Measurements from ENCODE around the gene CDK14.
"Not testable (repeated sequence)": the region's sequence is repeated elsewhere in the genome, so short reads cannot be mapped to it uniquely, and the experiment has no call there.

The CDK14 gene

DNA sequence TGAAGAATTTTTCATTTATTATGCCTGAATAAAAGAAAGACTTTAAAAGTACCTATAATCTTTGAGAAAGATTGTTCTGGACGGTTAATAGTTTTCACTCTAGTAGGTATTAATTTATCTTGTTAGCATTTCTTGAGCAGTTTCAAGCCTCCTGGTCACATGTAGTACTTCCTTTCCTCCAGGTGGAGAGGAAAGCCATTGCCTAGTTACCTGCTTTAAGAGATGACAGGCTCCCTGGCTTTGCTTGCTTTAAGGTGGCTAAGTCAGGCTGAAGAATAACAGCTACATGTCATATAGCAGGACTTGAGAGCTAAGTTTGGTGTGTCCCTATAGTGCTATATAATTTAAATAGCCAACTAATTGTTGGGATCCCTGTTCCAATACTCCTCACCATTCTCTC is 160.2 kb downstream of the CDK14 start:
- no peak for DNase-seq (ENCODE audit: low read depth in 2 of 2)

DNA sequence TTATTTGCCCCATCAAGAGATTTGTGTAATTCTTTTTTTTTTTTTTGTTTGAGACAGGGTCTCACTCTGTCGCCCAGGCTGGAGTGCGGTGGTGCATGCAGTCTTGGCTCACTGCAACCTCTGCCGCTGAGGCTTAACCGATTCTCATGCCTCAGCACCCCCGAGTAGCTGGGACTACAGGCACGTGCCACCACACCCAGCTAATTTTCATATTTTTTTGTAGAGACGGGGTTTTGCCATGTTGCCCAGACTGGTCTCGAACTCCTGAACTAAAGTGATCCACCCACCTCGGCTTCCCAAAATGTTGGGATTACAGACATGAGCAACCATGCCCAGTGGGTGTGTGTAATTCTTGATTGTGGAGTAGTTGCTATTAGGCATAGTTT is 161.4 kb downstream of the CDK14 start:
- DNase-seq (ENCODE audit: low read depth in 2 of 2): not testable (repeated sequence)

DNA sequence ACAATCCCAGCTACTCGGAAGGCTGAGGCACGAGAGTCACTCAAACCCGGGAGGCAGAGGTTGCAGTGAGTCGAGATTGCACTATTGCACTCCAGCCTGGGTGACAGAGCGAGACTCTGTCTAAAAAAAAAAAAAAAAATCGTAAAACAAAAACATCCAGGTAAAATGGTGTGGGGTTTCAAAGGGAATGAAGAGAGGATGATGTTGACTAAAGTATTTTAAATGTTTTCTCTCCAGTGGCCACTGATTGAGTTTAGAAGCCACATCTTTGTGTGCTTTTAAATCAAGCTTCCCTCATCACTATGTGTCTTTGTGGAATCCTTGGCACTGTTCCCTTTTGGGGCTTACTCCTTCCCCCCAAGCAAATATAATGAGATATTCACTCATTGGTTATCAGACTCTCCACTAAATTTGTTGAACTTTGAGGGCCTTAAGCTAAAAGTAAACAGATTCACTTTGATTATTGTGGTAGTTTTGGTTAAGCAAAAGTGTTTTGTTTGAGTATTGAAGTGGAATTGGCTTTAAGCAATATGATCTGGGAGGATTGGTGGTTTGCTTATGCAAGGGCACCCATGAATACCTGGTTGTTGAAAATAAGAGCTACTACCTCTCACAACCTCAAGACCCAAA is 162.9 kb downstream of the CDK14 start:
- no peak for DNase-seq (ENCODE audit: low read depth in 2 of 2)

DNA sequence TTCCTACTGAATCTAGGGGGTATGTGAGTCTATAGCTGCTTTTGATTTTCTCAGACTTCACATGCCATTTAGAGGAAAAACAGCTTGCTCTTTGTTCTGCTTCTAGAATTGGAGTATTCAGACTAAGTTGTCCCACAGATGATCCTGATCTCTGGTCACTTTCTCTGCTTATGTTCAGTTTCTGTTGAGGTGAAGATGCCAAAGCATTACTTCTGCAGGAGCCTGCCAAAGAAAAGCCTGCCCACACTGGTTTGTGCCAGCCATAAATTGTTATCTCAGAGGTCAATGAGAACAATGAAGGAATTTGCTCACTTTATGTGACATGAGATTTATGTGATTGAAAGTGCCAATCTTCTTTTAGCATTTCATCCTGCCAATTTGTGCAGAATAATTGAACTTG is 163.6 kb downstream of the CDK14 start:
- no peak for DNase-seq (ENCODE audit: low read depth in 2 of 2)

DNA sequence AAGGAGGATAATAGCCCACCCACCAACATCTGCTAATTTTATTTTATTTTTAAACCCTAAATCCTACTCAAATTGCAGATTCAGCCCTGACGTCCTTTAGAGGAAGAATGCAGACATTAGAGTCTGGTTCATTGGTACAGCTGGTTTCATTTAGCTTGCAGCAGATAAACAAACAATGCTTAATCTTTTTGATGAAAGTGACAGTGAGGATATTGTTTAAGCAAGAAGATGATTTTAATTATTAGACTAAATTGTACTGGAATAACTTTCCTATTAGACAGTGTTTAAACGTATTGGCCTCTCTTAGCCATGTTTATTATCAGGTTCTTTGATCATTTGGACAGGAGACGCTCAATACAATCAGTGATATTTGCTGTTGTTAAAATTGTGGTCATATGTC is 164.8 kb downstream of the CDK14 start:
- no peak for DNase-seq (ENCODE audit: low read depth in 2 of 2)

DNA sequence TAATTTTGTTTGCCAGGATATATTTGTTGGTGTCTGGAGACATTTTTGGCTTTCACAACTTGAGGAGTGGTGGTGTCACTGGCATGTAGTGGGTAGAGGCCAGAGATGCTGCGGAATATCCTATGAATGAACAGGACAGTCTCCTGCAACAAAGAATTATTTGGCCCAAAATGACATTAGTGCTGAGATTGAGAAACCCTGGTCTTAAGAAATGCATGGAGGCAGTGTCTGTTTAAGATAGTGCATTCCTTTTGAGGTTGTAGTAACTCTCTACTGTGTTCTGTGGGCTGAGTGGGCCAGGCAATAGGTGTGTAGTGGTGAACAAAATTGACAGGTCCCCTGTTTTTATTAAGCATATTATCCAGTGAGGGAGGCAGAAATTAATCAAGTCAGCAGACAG is 165.5 kb downstream of the CDK14 start:
- no peak for DNase-seq (ENCODE audit: low read depth in 2 of 2)

DNA sequence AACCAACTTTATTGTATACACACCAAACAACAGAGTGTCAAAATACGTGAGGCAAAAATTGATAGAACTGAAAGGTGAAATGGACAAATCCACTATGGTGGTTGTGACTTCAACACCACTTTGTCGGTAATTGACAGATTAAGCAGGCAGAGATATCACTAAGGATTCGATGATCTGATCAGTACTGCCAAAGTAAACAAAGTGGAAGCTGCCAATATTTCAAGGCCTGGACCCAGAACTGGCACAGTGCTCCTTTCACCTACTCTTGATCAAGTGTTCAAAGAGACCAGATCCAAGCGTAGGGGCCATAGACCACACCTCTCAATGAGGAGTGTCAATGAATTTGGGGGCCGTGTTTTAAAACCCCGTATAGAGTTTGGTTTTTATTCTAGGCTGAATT is 167.0 kb downstream of the CDK14 start:
- no peak for DNase-seq (ENCODE audit: low read depth in 2 of 2)

DNA sequence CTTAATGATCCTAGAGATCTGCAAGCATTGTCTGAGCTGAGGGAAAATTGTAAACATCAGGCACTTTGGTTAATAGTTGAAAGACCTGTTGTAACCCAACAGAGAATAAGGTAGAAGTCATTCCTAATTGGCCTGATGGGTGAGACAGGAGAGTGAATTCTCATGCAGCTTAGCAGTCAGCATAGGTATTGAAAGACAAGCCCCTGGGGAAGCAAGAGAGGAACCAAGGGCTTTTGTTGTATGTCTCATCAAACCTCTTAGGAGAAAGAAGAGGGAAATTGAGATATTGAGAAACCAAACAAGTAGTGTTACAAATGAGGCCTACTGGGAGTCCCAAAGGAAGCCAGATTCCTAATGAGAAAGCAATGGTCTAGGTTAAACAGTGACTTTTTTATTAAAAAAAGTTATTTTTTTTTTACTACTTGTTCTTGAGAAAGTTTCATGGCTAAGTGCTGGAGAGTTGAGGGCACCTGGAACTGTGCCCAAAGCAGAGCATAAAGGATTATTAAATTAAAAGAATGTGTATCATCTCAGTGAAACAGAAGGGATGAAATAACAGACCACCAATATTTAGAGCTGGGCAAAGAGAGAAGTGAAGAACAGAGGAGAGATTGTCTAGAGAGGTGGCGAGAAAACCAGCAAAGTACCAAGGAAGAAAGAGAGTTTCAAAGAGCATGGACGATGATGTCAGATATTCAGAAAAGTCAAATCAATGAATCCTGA is 168.9 kb downstream of the CDK14 start:
- DNase-seq (ENCODE audit: low read depth in 2 of 2): no peak

DNA sequence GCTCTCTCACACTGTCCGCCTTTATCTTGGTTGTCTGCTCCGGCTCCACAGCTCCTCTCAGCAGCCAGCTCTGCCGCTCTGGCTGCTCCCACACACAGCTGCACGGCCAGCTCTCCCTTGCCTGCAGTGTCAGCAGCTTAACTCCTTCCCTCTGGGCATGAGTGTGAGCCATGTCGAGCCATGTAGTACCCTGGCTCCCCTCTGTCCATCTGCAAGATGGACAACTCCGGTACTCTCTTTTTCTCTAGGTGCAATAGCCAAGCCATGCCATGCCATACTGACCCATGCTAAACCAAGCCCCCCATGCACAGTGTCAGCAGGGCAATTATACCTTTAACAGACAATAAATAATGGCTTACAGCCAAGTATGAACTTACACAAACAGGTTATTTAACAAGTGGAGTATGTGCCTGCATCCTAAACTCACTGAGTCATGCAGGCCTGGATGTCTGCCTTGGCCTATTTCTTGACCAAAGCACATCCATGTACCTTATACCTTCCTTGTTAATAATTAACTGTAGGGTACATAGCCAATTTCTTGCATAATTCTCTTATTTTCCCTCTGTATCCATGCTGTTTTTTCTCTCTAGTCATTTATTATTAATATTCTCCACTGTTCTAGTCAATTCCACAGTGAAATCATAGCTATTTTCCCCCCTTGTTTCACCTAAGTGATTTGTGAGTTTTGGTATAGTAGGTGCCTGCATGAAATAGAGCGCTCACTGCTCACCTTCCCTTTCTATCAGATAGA is 170.9 kb downstream of the CDK14 start:
- no peak for DNase-seq (ENCODE audit: low read depth in 2 of 2)

DNA sequence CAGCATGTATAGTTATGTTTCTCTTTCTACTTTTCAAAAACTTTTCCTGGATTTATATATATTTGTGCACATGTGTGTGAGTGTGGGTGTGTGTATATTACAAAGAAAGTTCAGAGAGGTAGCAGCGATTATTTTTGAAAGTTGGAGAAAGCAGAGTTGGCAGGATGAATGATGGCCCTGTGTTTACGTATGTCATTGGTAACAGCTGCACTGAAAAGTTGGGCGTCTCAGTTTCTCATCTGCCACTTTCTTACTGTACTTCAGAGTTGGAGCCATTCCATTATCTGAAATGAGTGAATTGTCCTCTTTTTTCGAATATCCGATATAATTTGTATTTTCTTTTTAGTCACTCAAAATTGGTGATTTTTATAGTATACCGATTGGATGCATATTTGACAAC is 172.2 kb downstream of the CDK14 start:
- no peak for DNase-seq (ENCODE audit: low read depth in 2 of 2)

DNA sequence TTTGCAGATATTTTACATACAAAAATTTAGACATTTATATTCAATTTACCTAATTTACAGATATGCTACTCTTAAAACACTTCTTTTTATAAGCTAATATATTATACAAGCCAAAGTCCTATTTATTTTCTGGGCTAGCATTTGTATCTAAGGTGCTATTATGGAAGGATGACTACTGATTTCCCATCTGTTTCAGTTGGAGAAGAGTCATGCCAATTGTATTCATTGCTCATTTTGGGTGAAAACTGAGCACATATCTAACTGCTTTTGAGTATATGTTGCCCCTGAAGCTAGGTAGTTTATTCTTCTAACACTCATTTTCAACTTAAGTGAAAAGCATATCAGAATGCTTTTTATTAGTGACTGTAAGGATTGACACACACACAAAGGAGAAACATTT is 172.9 kb downstream of the CDK14 start:
- DNase-seq (ENCODE audit: low read depth in 2 of 2): no peak

DNA sequence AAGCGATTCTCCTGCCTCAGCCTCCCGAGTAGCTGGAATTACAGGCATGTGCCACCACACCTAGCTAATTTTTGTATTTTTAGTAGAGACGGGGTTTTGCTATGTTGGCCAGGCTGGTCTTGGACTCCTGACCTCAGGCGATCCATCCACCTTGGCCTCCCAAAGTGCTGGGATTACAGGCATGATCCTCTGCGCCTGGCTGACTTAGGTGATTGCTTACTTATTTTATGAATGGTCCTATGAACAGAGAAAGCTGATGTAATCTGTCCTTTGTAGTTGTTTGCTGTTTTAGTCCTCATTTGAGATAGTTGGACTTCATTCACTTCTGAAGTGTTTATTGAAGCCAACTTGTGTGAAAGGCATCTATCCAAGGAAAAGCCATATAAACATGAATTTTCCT is 173.4 kb downstream of the CDK14 start:
- DNase-seq (ENCODE audit: low read depth in 2 of 2): not testable (repeated sequence)

DNA sequence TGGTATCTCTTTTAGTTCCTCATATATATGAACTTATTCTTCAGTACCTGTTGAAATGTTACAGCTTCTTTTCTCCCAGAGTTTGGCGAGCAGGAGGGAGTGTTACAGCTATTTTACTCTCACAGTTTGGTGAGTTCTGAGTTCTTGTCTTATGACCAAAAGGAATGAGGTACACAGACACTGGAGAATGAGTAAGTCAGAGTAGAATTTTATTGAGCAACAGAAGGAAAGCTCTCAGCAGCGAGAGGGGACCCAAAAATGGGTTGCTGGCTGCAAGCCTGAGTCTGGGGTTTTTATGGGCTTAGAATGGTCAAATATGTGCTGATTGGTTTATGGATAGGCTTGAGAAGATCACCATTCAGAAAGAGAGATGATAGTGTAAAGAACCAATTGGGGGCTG is 175.2 kb downstream of the CDK14 start:
- no peak for DNase-seq (ENCODE audit: low read depth in 2 of 2)

DNA sequence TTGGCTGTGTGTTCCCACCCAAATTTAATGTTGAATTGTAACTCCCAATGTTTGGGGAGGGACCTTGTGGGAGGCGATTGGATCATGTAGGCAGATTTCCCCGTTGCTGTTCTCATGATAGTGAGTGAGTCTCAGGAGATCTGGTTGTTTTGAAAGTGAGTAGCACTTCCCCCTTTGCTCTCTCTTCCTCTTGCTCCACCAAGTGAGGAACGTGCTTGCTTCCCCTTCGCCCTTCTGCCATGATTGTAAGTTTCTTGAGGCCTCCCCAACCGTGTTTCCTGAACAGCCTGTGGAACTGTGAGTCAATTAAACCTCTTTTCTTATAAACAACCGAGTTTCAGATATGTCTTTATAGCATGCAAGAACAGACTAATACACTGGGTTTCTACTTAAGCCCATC is 176.3 kb downstream of the CDK14 start:
- DNase-seq (ENCODE audit: low read depth in 2 of 2): no peak

DNA sequence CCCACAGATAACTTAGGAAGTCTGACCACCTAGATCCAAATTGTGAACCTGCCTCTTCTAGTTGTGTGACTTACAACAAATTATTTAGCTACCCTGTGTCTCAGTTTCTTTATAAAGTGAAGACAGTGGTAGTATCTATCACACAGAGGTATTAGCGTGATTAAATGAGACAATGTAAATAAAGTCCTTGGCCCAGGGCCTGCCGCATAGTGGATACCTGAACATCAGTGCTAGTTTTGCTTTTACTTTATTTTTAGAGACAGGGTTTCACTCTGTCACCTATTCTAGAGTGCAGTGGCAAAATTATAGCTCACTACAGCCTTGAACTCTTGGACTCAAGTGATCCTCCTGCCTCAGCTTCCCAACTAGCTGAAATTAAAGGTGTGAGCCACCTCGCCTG is 177.1 kb downstream of the CDK14 start:
- DNase-seq (ENCODE audit: low read depth in 2 of 2): no peak

DNA sequence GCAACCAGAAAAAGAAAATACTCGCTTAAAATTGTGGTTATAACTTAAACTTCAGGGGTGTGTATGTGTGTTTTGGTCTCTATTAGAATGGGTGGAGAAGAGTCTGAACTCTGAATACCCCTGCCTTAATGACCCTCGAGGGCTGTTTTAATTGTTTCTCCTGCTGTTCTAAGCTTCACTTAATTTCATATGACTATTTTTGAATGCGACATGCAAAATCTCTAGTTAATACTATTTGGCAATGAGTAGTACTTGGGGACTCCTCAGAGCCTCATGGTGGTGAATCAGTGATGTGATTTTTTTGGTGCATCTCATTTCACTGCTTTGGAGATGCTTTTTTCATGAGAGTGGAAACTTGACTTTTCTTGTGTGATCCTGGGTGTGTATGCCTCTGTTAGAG is 178.6 kb downstream of the CDK14 start:
- no peak for DNase-seq (ENCODE audit: low read depth in 2 of 2)

DNA sequence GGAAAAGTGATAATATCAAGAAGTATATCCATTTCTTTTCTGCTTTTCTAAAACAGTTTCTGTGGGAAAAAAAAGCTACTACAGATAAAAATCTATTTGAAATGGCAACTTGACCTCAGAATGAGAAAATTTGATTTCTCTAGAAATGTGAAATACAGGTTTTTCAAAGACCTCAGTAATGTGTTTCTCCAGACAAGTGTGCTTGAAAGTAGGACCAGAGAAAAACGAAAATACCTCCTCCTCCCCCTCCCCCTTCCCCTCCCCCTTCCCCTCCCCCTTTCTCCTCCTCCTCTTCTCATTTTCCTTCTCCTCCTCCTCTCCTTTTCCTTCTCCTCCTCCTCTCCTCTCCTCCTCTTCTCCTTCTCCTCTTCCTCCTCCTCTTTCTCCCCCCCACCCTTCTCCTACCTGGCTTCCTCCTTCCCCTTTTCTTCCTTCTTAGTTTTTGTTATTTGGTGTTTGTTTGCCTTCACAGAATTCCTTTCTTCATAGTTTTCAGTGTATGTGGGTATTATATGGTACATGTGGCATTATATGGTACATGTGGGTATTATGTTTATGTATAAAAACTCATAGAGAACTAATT is 179.4 kb downstream of the CDK14 start:
- no peak for DNase-seq (ENCODE audit: low read depth in 2 of 2)

DNA sequence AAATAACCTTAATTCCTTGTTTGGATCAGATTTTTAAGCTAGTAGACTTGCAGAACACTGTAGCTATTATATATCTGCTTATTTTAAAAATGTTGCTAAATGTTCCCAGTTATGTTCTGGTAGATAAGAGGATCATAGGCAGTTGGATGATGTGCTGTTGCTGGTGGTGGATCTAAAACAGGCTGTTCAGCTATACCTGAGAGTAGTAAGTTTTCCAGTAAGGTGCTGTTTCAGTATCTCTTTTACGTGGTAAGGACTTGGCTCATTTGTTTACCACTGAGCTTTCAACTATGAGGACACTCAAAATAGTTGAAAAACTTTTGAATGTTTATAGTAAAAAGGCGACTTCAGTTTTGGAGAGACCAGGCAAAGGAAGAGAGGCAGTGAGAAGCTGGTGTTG is 180.9 kb downstream of the CDK14 start:
- DNase-seq (ENCODE audit: low read depth in 2 of 2): no peak

DNA sequence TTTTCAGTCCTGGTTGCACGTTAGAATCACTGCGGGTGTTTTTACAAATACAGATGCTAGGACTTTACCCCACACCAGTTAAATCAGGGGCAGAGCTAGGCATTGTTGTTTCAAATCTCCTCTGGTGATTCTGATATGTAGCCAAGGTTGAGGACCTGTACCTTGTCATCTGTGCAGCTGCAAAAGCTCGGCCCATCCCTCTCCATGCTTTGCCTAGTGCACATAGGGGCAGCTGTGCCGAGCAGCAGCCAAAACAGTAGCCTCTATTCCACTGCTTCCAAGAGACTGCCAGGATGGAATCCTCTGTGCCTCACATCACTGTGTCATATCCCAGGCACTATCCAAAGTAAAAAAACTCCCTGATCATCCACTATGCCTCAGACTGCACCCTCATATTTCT is 181.3 kb downstream of the CDK14 start:
- DNase-seq (ENCODE audit: low read depth in 2 of 2): no peak

DNA sequence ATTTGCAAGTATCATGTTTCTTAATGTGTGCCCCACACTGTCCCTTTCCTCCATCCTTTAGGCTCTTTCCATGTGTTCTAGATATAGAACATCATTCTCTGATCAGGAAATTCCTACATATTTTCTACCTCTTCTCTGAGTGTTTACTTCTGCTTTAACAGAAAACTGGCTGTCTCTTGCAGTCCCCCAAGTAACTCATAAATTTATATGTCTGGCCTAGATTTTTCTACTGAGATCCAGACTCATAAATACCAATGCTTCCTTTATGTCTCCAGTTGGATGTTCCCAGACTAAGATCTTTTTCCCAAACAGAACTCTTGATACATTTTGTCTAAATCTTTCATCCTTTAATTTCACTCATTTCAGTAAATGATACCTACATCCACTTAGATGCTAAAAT is 181.8 kb downstream of the CDK14 start:
- no peak for DNase-seq (ENCODE audit: low read depth in 2 of 2)

DNA sequence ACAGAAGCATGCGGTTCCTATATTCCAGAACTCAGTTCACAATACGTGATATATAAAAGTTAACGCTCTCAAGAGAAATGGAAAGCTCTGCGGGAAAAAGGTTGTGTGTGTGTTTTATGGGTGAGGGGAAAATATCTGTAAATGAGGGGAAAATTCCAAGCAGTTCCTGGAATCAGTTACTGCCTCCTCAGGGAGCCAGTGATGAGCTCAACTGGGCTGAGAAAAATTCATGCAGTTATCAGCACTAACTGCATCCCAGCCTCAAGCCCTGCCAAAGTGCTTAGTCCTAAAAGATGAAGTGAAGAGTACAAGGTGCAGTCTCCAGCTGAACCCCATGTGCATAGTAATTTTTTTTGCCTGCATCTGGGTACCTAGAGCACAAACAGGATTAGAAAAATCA is 191.9 kb downstream of the CDK14 start:
- DNase-seq (ENCODE audit: low read depth in 2 of 2): no peak

DNA sequence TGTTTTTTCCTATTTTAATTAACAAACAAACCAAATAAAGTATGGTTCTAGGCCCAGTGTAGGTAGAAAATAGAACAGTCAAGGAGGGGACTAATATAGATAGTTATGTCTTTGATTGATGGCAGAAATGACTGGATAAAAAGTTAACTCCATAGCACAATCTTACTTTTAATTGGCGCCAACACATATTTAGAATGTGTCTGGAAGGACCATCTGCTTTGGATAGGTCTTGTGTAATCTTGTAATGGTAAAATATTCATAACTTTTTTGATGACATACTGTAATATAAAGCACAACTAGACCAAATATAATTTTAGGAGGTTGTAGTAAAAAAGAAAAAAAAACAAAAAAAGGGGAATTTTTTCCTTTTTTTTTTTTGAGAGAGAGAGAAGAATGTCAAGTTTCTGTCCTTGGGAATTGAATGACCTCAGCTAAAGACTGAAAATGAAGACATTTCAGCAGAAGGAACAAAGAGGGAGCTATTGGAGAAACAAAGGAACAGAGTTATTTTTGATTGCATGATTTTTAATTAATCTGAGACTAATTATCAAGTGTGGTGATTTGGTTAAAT is 193.7 kb downstream of the CDK14 start:
- no peak for DNase-seq (ENCODE audit: low read depth in 2 of 2)

DNA sequence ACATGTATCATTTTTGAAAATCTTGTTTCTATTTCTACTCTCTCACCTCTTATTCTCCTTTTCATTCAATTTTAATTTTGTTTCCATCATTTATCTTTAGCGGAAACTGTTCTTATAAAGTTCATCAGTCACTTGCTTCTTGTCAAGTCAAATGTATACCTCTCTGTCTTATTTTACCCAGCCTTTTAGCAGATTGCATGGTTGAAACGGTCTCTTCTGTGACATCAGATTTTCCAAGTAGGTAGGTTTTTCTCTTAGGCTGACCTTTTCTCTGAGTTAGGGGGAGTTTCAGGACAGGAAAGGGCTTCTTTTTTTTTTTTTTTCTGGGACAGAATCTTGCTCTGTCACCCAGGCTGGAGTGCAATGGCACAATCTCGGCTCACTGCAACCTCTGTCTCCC is 195.5 kb downstream of the CDK14 start:
- no peak for DNase-seq (ENCODE audit: low read depth in 2 of 2)

All from stimulated activated CD8-positive, alpha-beta memory T cell treated with anti-CD3 and anti-CD28 coated beads, Interleukin-7, amount 100 ng/mL, for 4 hours (primary cell).